Measurements from ENCODE around the gene NPY. TPM values are rescaled to one million over a fixed set of nuclear protein-coding genes. Genes with fewer than 3 reads are reported as not detected.
"Not testable (repeated sequence)": the region's sequence is repeated elsewhere in the genome, so short reads cannot be mapped to it uniquely, and the experiment has no call there.

Gene NPY
- total RNA-seq, 4 donors from 2014 or later: 5.4 TPM; not detected in 3

GRCh38 chr7:24245362-24245761 is 38.6 kb upstream of the NPY start:
- no peak overlapping the region for H3K4me3 ChIP-seq
- no peak for TF ChIP-seq EP300 (IDR thresholded peaks at IDR 0.05)

GRCh38 chr7:24249266-24249665 is 34.7 kb upstream of the NPY start:
- TF ChIP-seq EP300 (IDR thresholded peaks at IDR 0.05) (no peak), CTCF (IDR thresholded peaks at IDR 0.05) (no peak), POLR2A (IDR thresholded peaks at IDR 0.05) (no peak)
- WGBS, 2 donors: 87 to 93% methylated on average over 7 of the region's 7 CpGs
- Histone ChIP-seq H3K4me3 (no peak overlapping the region), H3K4me1 (no peaks in the 10 kb centered on the region), H3K27ac (no peak overlapping the region), H3K36me3 (no peaks in the 10 kb centered on the region), H3K27me3 (no peaks in the 10 kb centered on the region), H3K9me3 (peaks cover 0 to 34% (median 3%) of the 10 kb centered on the region in 4 donors)
- no peak for DNase-seq (ENCODE audit: low spot score in 2 of 2)

More at GRCh38 chr7:24245362-24245761, 38.6 kb upstream of the NPY start:
- Histone ChIP-seq H3K27me3 (no peaks in the 10 kb centered on the region), H3K4me1 (no peaks in the 10 kb centered on the region), H3K36me3 (no peaks in the 10 kb centered on the region), H3K9me3 (peaks cover 0 to 6% (median 0%) of the 10 kb centered on the region in 4 donors), H3K27ac (no peak overlapping the region)
- no peak for DNase-seq (ENCODE audit: low spot score in 2 of 2)

GRCh38 chr7:24251568-24251967 is 32.4 kb upstream of the NPY start:
- Histone ChIP-seq H3K27ac (no peak overlapping the region), H3K36me3 (no peaks in the 10 kb centered on the region), H3K4me3 (no peak overlapping the region), H3K4me1 (no peaks in the 10 kb centered on the region), H3K9me3 (peaks cover 0 to 34% (median 3%) of the 10 kb centered on the region in 4 donors), H3K27me3 (no peaks in the 10 kb centered on the region)
- no peak for TF ChIP-seq POLR2A (IDR thresholded peaks at IDR 0.05)
- no peak for TF ChIP-seq CTCF (IDR thresholded peaks at IDR 0.05)
- TF ChIP-seq EP300 (IDR thresholded peaks at IDR 0.05): no peak
- DNase-seq (ENCODE audit: low spot score in 2 of 2): no peak
- WGBS, 2 donors: 67% methylated on average over 2 of the region's 2 CpGs

GRCh38 chr7:24255139-24255538 is 28.9 kb upstream of the NPY start:
- DNase-seq (ENCODE audit: low spot score in 2 of 2): no peak
- WGBS, 2 donors: 66 to 77% methylated on average over 6 of the region's 6 CpGs
- no peak for TF ChIP-seq POLR2A (IDR thresholded peaks at IDR 0.05)
- TF ChIP-seq CTCF (IDR thresholded peaks at IDR 0.05): no peak
- TF ChIP-seq EP300 (IDR thresholded peaks at IDR 0.05): no peak
- H3K4me3 ChIP-seq: no peak overlapping the region
- H3K4me1 ChIP-seq: no peaks in the 10 kb centered on the region
- no peaks in the 10 kb centered on the region for H3K27me3 ChIP-seq
- no peaks in the 10 kb centered on the region for H3K36me3 ChIP-seq
- H3K27ac ChIP-seq: no peak overlapping the region
- peaks cover 0 to 30% (median 3%) of the 10 kb centered on the region in 4 donors for H3K9me3 ChIP-seq

- not testable (repeated sequence) for H3K27ac ChIP-seq; H3K4me1 ChIP-seq; H3K27me3 ChIP-seq; H3K4me3 ChIP-seq; H3K36me3 ChIP-seq; DNase-seq (ENCODE audit: low spot score in 2 of 2); H3K9me3 ChIP-seq
- WGBS, 2 donors: 80 to 93% methylated on average over 1 of the region's 1 CpG
Observed at GRCh38 chr7:24258324-24258723, 25.7 kb upstream of the NPY start.

- TF ChIP-seq EP300 (IDR thresholded peaks at IDR 0.05) (no peak), CTCF (IDR thresholded peaks at IDR 0.05) (no peak), POLR2A (IDR thresholded peaks at IDR 0.05) (no peak)
- Histone ChIP-seq H3K4me3 (no peak overlapping the region), H3K9me3 (peaks cover 0 to 5% (median 0%) of the 10 kb centered on the region in 4 donors), H3K36me3 (no peaks in the 10 kb centered on the region), H3K27ac (no peak overlapping the region), H3K27me3 (no peaks in the 10 kb centered on the region), H3K4me1 (no peaks in the 10 kb centered on the region)
- 57 to 59% methylated on average over 4 of the region's 4 CpGs for WGBS, 2 donors
- no peak for DNase-seq (ENCODE audit: low spot score in 2 of 2)
Observed at GRCh38 chr7:24271938-24272337, 12.1 kb upstream of the NPY start.
